Germinal center (tissue), 1 donor: ENCODE results near the gene TBC1D22A.
A peak's percentile ranks its signal among the peaks of the same experiment; 100 is the strongest.

Source experiments
- DNase-seq: peaks from one replicate; pipeline ENCODE4 v3.0.0; 2012; ENCODE audit warnings: mixed read lengths, low spot score

TBC1D22A gene

GRCh38 chr22:47032956-47033647 lies 270.7 kb downstream of the TBC1D22A start:
- no peak for DNase-seq

GRCh38 chr22:47033648-47034000 lies 271.2 kb downstream of the TBC1D22A start:
- no peak for DNase-seq

- no peak for DNase-seq
These were observed 271.8 kb downstream of the TBC1D22A start for GRCh38 chr22:47034076-47034808.

DNA sequence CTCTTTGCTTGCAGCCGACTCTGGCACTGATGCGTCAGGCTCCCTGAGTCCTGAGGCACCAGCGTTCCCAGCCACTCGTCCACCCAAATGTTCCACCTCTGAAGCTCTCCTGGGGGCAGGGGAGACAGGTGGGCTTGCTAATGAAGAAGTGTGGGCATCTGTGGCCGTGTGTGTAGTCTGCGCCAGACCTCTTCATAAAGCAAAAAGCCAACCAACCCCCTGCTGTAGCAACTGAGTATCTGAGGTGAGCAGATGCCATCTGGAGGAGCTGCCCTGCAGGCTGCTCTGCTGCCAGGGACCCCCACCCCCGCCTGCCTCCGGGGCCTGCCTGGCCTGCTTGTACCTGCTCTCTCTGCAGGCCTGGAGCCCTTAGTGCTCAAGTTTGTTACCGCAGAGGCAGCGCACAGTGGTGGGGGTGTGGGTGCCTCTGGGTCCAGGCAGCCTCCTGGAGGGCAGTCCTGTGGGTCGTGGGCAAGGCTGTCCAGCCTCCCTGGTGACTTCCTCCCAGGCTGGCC lies 272.5 kb downstream of the TBC1D22A start:
- no peak for DNase-seq

GRCh38 chr22:47035425-47035881 lies 273.0 kb downstream of the TBC1D22A start:
- no peak for DNase-seq

- DNase-seq: no peak
These were observed 273.9 kb downstream of the TBC1D22A start for GRCh38 chr22:47036352-47036751.

DNA sequence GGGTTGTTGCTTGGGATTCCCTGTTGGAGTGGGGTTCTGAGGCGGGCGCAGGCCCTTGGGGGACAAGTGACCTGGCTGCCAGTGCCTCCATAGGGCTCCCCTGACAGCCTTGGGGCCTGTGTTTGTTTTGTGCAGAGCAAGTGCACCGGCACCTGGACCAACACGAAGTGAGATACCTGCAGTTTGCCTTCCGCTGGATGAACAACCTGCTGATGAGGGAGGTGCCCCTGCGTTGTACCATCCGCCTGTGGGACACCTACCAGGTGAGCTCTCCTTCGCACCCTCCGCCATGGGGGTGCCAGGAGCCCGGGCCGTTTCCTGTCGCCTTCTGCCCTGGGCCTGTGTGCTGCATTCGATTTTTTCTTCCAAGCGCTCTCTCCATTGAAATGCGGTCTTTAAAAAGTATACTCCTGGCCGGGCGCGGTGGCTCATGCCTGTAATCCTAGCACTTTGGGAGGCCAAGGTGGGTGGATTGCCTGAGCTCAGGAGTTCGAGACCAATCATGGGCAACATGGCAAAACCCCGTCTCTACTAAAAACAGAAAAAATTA lies 274.6 kb downstream of the TBC1D22A start:
- no peak for DNase-seq

- no peak for DNase-seq
These were observed 275.9 kb downstream of the TBC1D22A start for GRCh38 chr22:47038206-47038835.

GRCh38 chr22:47039356-47039755 lies 276.9 kb downstream of the TBC1D22A start:
- no peak for DNase-seq

DNA sequence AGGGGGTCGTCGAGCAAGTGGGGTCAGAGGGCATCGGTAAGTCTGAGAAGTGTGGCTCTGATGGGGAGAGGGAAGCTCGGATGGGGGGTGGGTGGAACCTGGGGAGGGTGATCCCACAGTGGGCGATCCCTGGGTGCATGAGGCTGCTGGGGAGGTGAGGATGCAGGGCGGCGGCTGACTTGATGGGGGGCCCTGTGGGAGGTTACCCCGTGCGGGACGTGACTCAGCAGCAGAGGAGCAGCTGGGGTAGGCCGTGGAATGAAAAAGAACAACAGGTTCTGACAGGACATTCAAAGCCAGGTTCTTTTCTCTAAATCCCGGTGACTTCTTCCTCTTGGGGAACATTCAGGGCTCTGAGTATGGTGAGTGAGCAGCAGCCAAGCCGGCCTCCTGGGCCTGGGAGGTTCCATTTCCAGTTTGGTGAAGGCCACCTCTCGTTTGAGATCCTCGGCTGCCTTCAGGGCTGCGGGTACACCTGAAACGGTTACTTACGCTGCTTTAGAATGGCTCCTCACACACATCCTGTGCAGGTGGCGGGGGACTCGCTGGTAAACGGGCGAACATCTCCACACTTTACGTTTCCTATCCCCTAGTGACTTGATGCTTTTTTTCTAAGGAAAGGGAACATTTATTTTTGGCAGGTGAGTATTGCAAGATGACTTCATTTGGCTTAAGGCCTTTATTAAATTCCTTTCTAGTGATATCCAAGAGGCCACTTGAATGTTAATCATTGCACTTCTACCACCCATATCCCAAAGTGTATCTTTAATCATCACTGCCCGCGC lies 278.2 kb downstream of the TBC1D22A start:
- no peak for DNase-seq

GRCh38 chr22:47041271-47042115 lies 279.0 kb downstream of the TBC1D22A start:
- no peak for DNase-seq

DNA sequence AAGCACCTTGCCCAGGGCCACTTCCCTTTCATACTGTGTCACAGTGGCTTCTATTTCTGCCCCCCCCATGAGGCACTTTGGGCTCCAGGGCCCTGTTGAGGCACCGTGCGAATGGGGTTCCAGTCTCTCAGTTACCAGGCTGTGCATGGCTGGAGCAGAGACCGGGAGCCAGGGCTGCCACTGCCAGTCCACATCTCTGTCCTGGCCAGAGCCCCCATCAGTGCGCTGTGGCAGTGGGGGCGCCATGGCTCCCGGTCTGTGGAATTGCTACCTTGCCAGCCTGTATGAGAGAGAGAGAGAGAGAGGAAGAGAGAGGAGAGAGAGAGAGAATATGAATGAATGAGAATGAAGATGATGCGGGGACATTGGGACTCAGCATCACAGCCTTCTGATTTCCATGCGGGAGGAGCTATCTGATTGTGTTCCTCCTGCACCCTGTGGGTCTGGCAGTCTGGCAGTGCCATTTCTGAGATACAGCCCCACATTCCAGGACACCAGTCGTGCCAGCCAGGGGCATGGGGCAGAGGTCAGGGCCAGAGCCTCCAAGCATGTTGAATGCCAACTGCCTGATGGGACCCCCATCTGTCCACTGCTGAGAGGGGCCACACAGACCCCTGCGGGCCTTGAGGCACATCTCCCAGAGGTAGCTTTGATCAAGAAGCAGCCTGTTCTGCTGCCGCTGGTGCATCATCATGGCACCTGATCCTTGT lies 279.8 kb downstream of the TBC1D22A start:
- DNase-seq: no peak

DNA sequence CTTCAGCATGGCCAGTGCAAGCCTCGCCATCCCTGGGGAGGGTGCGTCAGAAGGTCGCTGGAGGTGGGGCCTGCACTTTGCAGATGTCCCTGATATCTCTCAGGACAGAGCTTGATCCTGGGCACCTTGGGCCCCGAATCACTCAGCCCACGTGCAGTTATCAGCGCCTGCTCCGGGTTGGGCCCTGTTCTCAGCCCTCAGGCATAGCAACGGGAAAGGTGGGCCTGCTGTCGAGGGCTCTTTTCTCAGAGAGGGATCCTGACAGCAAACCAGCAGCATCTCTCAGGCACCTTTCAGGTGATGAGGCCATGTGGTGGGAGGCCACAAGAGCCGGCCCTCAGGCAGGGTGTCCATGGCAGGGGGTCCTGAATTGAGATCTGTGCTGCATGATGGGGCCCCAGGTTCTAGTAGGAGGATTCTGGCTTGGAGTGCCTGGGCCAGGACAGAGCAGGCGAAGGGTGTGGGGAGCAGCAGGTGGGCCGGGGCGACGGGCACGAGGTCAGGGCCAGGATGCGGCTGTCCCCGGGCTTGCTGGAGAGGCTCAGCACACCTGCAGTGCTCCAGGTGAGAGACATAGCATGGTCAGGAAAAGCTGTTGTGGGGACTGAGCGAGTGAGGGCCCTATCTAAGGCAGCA lies 280.5 kb downstream of the TBC1D22A start:
- no peak for DNase-seq

DNA sequence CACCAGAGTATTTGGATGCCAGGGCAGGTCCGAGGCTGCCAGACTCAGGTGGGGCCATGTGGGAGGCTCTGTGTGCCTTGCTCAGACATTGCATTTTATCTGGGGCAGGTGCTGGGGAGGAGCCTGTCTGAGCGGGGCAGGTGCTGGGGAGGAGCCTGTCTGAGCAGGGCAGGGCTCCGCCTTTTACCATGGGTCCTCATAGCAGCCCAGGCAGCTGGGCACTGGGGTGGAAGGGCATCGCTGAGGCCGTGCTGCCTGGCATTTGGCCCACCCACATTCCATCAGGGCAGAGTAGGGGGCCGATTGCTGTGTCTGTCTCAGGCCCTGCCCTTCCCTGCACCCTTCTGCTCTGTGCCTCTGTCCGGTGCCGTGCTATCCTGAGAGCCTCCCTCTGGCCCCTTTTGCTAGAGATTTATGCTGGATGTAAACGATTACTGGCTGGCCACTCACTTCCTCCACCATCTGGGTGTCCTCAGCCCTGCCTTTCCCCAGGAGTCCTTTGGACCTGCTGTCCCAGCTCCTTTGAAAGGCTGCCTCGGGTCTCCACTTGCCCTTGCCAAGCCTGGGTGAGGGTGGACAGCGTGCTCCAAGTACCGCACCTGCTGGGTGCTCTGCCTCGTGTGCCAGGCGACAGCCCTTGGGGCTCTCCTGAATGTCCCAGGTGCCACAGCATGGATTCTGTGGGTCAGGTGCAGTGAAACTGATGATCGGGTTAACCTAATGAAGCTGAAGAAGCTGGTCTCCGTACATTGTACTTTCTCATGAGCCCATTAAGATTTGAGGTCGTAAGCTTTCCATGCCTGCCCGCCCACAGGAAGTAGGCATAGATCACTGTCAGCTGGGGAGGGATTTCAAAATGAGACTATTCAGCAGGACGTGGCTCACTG lies 281.6 kb downstream of the TBC1D22A start:
- DNase-seq: peak; percentile 38

DNA sequence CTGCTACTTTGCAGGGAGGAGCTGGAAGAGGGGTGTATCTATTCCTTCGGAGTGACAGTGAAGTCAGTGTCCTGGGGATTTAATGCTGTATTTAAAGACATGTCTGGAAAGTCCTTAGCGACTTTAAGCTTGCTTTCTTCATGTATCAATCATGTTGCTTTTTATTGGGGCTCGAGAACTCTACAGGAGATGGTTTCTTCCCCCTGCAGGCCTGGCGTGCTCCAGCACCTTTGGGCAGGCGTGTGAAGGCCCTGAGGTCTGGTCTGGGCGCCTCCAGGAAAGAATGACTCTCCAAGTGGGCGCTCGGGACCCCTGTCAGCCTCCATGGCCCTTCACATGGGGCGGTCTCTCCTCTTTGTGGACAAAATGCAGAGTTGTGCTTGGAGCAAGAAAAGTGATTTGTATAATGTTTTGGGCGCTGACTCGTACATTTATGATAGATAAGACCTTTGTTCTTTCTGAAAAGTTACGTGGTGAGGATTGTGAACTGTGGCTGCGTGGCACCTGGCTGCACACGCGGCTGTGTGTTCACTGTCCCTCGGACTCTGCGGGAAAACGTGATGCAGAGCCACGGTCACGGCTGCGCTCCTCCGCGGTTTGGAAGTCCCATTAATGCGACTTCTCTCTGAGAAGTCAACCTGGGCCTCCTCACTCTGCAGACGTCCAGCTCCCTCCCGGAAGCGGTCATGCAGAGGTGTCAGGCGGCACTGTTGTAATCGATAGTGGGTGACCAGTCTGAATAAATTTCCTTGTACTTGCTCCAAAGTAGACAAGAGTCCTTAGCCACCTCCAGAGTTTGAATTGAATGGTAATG lies 282.5 kb downstream of the TBC1D22A start:
- DNase-seq: no peak

DNA sequence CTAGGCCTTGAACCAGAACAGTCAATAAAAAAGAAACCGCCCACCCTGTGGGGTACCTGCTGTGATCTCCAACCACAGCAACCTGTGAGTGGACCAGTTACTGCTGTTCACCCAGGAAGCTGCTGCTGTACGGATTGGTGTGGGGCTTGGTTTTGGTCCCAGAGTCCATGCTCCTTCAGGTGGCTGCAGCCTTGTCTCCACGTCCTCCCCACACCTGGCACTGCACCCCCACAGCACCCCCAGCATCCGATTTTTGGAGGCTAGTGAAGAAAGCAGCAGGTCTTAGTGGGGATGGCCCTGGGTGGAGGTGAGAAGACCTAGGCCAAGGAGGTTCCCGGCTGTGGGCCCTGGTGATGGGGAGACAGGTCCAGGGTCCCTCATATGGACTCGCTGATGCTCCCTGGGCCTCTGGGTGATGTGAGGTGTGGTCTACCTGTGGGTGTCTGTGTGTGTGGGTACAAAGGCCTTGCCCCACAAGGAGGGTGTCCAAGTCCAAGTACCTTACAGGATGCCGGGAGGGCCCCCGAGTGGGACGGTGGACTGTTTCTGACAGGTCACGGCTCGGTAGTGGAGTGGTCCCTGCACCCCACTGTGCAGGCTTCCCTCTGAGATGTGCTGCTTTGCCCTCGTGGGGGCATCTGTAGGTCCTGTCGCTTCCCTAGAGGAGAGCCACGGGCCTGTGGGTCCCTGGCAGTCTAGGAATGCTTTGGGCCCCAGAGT lies 283.4 kb downstream of the TBC1D22A start:
- no peak for DNase-seq

DNA sequence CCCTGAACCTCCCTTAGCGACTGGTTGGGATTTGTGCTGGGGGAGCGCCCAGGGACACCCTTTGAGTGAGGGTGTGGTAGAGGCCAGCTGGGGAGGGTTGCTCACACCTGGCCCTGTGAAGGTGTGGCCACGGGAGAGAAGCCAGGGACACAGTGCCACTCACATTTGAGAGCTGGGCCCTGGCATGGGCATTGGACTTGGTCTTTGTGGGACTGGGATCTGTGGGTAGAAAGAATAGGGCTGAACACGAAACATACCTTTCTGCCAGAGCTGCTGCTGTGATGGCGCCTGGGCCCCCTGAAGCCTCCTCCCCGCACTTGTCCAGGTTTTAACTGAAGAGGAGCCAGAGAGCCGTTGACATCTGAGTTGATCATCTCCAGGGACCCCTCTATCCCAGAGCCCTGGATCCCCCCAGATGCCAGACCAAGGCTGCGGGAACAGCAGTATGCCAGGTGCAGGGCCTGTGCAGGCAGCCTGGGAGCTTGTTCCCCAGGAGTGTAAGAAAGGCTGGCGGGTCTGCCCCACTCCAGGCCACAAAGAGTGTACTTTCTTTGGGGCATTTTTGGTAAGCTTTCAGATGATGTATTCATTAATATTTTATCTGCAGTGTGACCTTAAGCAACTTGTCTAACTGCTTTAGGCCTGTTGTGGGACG lies 284.1 kb downstream of the TBC1D22A start:
- DNase-seq: no peak
